ENCODE measurements around the gene GPC3.

DNA sequence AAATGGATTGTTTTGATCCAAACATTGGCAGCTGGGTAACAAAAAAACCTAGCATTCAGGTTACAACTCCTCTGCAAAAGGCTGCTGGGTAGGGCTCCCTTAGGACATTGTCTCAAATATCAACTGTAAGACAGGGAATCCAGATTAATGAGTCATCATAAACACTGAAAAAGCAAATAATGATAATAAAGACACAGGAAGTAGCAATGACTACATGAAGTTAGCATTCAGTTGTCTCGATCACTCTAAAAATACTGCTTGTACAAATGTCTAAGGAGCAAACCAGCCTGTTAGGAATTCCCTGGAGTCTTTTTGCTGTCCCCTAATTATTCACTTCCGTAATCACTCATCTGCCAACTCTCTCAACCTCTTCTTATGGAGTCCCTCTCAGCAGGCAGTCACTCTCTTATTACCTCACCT is 259.2 kb downstream of the GPC3 start:
- TF ChIP-seq POLR2AphosphoS5 (IDR thresholded peaks at IDR 0.05), result no peak
- TF ChIP-seq CTCF (IDR thresholded peaks at IDR 0.05), result no peak
- no peak for TF ChIP-seq EP300 (IDR thresholded peaks at IDR 0.05)

Measured in esophagus muscularis mucosa (tissue), 4 donors.